C4-2B (cell line): ENCODE data around the gene IL19.

Experiments used
- CTCF ChIP-seq: fragments of 450-650 bp; conservative IDR thresholded peaks from 2 replicates; pipeline ENCODE4 v1.5.1; 2017; ENCODE audit warnings: mild to moderate bottlenecking
- ZFX ChIP-seq: fragments of 450-650 bp; IDR thresholded peaks from 2 replicates; pipeline ENCODE4 v1.6.1; 2017

- TF ChIP-seq CTCF (no peak), ZFX (no peak)
These were observed 47.7 kb upstream of the IL19 start for GRCh38 chr1:206722751-206723461.
